Effector memory CD8-positive, alpha-beta T cell (primary cell): ENCODE measurements around the gene PIAS4.

Source experiments
- ATAC-seq: fragments of 150-1000 bp; cut with Tn5 transposase; replicated peaks from 2 replicates; pipeline ENCODE4 v1.10.0; 2021; ENCODE audit warnings: mild to moderate bottlenecking, moderate library complexity
- DNase-seq, 3 experiments: peaks; one replicate each; pipeline ENCODE4 v3.0.0; 2021
- H3K27ac Mint-ChIP-seq, 2 donors: one replicate each; pipeline ENCODE4 v1.8.0; 2022; ENCODE audit warnings: mild to moderate bottlenecking in 2 of 2, mixed read lengths in 2 of 2, moderate library complexity in 2 of 2
- H3K27me3 Mint-ChIP-seq, 2 donors: one replicate each; pipeline ENCODE4 v1.8.0; 2022; ENCODE audit warnings: mixed read lengths in 2 of 2
- H3K36me3 Mint-ChIP-seq: one replicate; pipeline ENCODE4 v1.8.0; 2022; ENCODE audit warnings: mild to moderate bottlenecking, moderate library complexity, mixed read lengths; ENCODE audit not compliant: insufficient read depth
- H3K4me1 Mint-ChIP-seq, 2 donors: one replicate each; pipeline ENCODE4 v1.8.0; 2022; ENCODE audit warnings: low read depth in 2 of 2, mixed read lengths in 2 of 2
- H3K4me3 Mint-ChIP-seq, 2 donors: one replicate each; pipeline ENCODE4 v1.8.0; 2022; ENCODE audit warnings: mild to moderate bottlenecking in 2 of 2, mixed read lengths in 2 of 2, moderate library complexity in 2 of 2
- H3K9me3 Mint-ChIP-seq, 2 donors: one replicate each; pipeline ENCODE4 v1.8.0; 2022; ENCODE audit warnings: mixed read lengths in 2 of 2

The PIAS4 gene

GRCh38 chr19:3981736-3982681, 25.5 kb upstream of the PIAS4 start:
- ATAC-seq, result no peak
- peak overlapping the region in 1 of 2 donors; percentile 94 for H3K4me3 Mint-ChIP-seq
- peak overlapping the region in 1 of 2 donors; percentile 97 for H3K27ac Mint-ChIP-seq
- H3K4me1 Mint-ChIP-seq, result peaks cover 37 to 45% of the 10 kb centered on the region in 2 donors
- H3K36me3 Mint-ChIP-seq, result peaks cover 100% of the 10 kb centered on the region
- no peaks in the 10 kb centered on the region for H3K9me3 Mint-ChIP-seq
- DNase-seq, result no peak
- no peaks in the 10 kb centered on the region for H3K27me3 Mint-ChIP-seq

DNA sequence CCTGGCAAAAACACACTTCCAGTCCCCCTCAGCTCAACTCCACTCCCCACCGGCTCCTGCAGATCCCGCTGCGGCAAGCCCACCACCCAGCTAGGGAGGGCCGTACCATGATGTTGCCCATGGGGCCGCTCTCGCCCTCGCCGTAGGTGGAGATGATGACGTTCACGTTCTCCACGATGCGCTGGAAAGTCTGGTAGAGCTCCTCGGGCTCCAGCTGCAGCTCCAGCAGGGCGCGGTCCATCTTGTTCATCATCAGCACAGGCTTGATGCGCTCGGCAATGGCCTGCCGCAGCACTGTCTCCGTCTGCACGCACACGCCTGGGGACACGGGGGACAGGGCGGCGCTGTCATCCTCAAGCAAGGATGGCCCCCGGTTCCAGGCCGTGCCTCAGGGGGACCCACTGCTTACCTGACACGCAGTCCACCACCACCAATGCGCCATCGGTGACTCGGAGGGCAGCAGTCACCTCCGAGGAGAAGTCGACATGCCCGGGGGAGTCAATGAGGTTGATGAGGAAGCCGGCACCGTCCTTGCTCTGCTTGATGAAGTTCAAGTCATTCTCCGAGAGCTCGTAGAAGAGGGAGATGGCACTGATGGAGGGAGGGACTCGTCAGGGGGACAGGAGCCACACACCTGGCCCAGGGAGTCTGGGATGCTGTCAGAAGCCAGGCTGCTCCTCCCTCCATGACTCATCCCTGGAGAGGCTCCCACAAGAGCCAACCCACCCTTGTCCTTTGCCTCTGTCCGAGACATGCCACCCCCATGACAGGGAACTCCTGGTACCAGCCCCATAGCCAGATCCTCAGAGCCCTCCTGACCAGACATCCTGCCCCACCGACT, 24.6 kb upstream of the PIAS4 start:
- no peak for ATAC-seq
- no peaks in the 10 kb centered on the region for H3K27me3 Mint-ChIP-seq
- H3K4me1 Mint-ChIP-seq, result peaks cover 41 to 45% of the 10 kb centered on the region in 2 donors
- peak overlapping the region; percentile 96 to 97 for H3K27ac Mint-ChIP-seq
- no peaks in the 10 kb centered on the region for H3K9me3 Mint-ChIP-seq
- peaks cover 100% of the 10 kb centered on the region for H3K36me3 Mint-ChIP-seq
- no peak for DNase-seq
- peak overlapping the region; percentile 94 to 96 for H3K4me3 Mint-ChIP-seq

DNA sequence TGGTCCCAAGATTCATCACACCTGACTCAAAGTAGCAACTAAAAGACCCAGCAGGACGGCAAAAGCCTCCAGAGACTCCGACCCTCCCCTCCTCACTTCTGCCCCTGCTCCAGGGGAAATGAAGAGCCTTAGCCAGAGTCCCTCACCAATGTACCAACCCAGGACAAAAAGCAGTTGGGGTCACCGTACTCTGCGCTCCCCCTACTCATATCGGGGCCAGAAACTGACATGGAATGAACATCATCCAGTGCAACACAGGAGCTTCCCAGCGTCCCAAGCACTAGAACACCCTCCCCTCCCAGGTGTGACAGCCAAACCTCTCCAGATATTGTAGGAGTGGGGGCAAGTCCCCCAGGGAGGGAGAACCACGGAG, 24.0 kb upstream of the PIAS4 start:
- no peaks in the 10 kb centered on the region for H3K9me3 Mint-ChIP-seq
- no peaks in the 10 kb centered on the region for H3K27me3 Mint-ChIP-seq

DNA sequence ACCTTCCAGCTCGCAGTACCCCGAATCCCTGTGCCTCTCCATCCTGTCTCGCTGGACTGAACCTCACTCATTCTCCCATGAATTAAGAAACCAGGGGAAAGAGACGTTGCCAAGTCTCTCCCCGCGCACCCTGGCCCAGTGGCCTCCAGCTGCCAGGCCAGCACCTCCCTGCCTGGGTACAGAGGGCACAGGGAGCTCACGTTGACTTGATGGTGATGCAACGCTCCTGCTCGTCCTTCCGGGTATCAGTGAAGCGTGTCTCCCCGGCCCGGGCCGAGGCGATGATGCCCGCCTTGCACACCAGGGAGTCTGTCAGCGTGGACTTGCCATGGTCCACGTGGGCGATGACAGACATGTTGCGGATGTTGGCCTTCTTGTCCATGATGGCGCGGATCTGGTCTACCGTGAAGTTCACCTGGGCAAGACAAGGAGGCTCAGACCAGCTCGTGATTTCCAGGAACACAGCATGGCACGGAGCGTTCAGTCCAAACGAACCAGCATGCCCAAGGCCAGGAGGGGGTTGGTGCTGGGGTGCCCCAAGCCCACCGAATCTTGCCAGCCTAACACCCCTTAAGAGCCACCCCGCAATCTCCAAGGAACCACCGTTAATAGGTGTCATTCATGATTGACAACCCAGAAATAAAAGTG, 23.5 kb upstream of the PIAS4 start:
- H3K27ac Mint-ChIP-seq, result peak overlapping the region; percentile 96 to 97
- peaks cover 37 to 45% of the 10 kb centered on the region in 2 donors for H3K4me1 Mint-ChIP-seq
- no peaks in the 10 kb centered on the region for H3K27me3 Mint-ChIP-seq
- no peak for DNase-seq
- no peak for ATAC-seq
- H3K9me3 Mint-ChIP-seq, result no peaks in the 10 kb centered on the region
- H3K4me3 Mint-ChIP-seq, result peak overlapping the region; percentile 94 to 96
- H3K36me3 Mint-ChIP-seq, result peaks cover 89% of the 10 kb centered on the region

More for the DNA sequence above, 24.0 kb upstream of the PIAS4 start:
- DNase-seq (no peak), ATAC-seq (no peak)
- Mint-ChIP-seq H3K27ac (peak overlapping the region; percentile 96 to 97), H3K36me3 (peaks cover 94% of the 10 kb centered on the region), H3K4me1 (peaks cover 37 to 45% of the 10 kb centered on the region in 2 donors), H3K4me3 (peak overlapping the region; percentile 94 to 96)

DNA sequence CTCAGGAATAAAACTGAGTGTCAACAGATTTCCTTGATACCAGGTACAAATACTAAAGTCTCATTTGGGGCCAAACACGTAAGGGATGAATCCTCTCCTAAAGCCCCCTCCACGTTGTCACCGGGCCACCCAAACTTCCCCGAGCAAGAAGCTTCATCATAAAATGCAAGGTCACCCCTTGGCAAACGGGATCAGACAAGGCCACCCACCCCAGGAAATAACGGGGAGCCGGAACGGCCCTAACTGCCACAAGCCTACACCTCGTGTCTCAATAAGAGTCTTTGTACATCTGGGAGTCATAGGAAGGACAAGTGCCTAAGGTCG, 23.0 kb upstream of the PIAS4 start:
- Mint-ChIP-seq H3K4me1 (peaks cover 34 to 45% of the 10 kb centered on the region in 2 donors), H3K27ac (peak overlapping the region; percentile 96 to 97), H3K36me3 (peaks cover 84% of the 10 kb centered on the region), H3K9me3 (no peaks in the 10 kb centered on the region), H3K4me3 (peak overlapping the region; percentile 94 to 96), H3K27me3 (no peaks in the 10 kb centered on the region)
- DNase-seq (no peak), ATAC-seq (peak; percentile 5)

DNA sequence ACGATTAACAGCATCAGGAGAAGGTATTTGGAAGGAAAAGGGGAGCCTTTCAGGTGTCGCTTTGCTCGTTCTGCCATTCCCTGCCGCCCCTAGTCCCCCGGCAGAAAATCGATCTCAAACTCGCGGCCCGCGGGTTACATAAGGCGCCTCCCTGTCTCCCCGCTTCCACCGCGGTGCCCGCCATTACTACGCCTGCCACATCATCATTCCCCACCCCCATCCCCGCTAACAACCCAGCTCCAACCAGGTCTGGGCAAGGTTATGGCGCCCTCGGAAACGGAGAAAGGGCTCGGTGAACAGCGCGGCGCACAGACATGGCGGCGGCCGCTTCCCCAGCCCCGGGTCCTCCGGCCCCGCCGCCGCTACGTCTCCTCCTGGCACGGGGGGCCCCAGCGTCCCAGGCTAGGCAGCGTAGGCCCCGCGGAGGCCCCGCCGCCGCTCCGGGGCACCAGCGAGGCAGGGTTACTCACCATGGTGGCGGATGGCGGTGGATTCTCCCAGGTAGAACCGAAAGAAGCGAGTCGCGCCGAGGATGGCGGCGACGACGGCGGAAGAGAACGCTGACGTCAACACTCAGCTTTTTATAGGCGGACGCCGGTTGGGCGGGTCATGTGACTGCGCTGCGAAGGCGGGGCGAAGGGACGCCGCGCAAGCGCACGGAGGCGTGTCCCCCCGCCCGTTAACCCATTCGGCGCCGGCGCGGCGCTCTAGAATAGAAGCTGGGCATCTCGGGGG, 22.5 kb upstream of the PIAS4 start, which contains the start of gene EEF2:
Gene EEF2, minus strand, starts transcription at position 556 of the 735 bp plus-strand sequence. Its CDS starts 83 bp downstream, at position 473.
- DNase-seq, result peak; percentile 89 to 91 (median 90)
- Mint-ChIP-seq H3K36me3 (peaks cover 82% of the 10 kb centered on the region), H3K4me1 (peaks cover 34 to 47% of the 10 kb centered on the region in 2 donors), H3K4me3 (peak within 1 kb of the TSS; percentile 94 to 96), H3K27ac (peak within 1 kb of the TSS; percentile 96 to 97), H3K9me3 (no peaks in the 10 kb centered on the region), H3K27me3 (no peaks in the 10 kb centered on the region)
- ATAC-seq, result peak; percentile 61

- no peak for DNase-seq
- no peak for ATAC-seq
- no peaks in the 10 kb centered on the region for H3K9me3 Mint-ChIP-seq
- peak overlapping the region; percentile 94 to 96 for H3K4me3 Mint-ChIP-seq
- peak overlapping the region; percentile 96 to 97 for H3K27ac Mint-ChIP-seq
- H3K27me3 Mint-ChIP-seq, result no peaks in the 10 kb centered on the region
- H3K4me1 Mint-ChIP-seq, result peaks cover 35 to 51% of the 10 kb centered on the region in 2 donors
- peaks cover 78% of the 10 kb centered on the region for H3K36me3 Mint-ChIP-seq
These were observed 21.8 kb upstream of the PIAS4 start for GRCh38 chr19:3985643-3986259.

DNA sequence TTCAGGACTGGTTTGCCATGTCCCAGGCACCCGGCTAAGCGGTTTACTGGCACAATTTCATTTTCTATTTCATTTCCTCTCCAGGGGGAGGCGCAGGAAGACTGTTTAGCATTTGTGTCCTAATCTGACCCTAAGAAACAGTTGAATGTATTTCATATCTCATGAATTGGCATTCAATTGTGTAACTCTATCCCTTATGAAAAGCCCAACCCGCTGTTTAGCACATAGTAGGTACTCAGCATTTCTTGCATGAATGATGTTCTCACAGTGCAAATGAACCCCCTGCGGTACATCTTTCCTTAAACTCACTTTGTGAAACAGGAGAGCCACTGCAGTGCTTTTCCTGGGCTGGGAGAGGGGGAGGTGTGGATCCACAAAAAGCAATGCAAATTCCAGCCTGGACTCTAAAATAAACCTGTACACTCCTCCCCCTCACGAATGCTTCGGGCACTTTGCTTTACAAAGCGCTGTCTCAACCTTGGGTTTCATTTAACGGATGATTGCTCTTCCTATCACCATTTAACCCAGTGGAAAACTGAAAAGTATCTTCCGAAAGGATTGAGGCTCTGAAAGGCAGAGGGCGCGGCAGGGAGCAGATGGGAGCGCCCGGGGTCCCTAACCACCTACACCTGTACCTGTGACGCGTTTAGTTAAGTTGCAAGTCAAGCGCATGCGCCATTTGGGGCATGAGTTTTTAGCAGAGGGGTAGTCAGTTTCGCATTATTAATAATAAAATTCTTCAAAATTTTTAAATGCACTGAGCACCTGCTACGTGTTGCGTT, 21.1 kb upstream of the PIAS4 start:
- ATAC-seq, result peak; percentile 24
- Mint-ChIP-seq H3K9me3 (no peaks in the 10 kb centered on the region), H3K4me1 (peaks cover 37 to 50% of the 10 kb centered on the region in 2 donors), H3K27ac (peak overlapping the region; percentile 59 to 96), H3K27me3 (no peaks in the 10 kb centered on the region), H3K36me3 (peaks cover 71% of the 10 kb centered on the region), H3K4me3 (peak overlapping the region; percentile 94 to 96)
- DNase-seq, result peak; percentile 57 to 64 (median 61)

DNA sequence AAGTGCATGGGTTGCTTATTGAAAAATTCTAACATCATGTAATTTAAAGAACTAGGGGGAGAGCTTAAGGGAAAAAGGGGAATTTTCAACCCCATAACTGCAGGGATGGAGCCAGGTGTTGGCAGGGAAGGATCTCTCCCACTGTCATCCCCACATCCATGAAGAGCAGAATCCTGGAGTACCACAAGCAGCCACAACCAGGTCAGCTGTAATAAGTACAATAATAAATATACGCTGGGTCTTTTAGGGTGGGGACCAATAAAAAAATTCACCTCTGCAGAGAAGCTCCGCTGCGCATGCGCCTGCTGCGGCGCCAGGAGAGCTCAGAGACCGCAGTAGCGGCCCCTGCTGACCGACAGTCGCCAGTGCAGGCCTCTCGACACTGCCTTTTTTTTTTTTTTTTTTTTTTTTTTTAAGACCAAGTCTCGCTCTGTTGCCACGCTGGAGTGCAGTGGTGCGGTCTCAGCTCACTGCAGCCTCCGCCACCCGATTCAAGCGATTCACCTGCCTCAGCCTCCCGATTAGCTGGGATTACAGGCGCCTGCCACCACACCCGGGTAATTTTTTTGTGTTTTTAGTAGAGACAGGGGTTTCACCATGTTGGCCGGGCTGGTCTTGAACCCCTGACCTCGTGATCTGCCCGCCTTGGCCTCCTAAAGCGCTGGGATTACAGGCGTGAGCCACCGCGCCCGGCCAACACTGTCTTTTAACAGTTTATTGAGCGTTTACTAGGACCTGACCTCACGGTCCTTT, 19.7 kb upstream of the PIAS4 start:
- Mint-ChIP-seq H3K27ac (peak overlapping the region; percentile 72 to 79), H3K36me3 (peaks cover 57% of the 10 kb centered on the region), H3K9me3 (no peaks in the 10 kb centered on the region), H3K27me3 (no peaks in the 10 kb centered on the region), H3K4me3 (peak overlapping the region; percentile 94 to 96), H3K4me1 (peaks cover 33 to 46% of the 10 kb centered on the region in 2 donors)
- ATAC-seq (peak; percentile 42), DNase-seq (peak; percentile 85 to 86 (median 86))

GRCh38 chr19:3990815-3991117, 16.8 kb upstream of the PIAS4 start:
- peak overlapping the region in 1 of 2 donors; percentile 71 for H3K27ac Mint-ChIP-seq

DNA sequence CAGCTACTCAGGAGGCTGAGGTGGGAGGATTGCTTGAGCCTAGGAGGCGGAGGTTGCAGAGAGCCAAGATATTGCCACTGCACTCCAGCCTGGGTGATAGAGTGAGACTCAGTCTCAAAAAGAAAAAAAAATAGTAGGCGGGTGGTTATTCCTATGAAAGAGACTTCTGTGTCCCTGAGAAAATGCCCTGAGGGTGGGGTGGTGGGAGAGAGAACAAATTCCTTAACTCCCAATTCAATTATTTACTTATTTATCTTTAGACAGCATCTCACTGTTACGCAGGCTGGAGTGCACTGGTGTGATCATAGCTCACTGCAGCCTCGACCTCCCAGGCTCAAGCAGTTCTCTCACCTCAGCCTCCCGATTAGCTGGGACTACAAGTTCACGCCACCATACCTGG, 11.9 kb upstream of the PIAS4 start:
- ATAC-seq, result no peak
- H3K4me1 Mint-ChIP-seq, result peaks cover 4 to 5% of the 10 kb centered on the region in 2 donors
- H3K9me3 Mint-ChIP-seq, result no peaks in the 10 kb centered on the region
- no peak overlapping the region for H3K27ac Mint-ChIP-seq
- DNase-seq, result no peak
- H3K36me3 Mint-ChIP-seq, result no peaks in the 10 kb centered on the region
- H3K27me3 Mint-ChIP-seq, result no peaks in the 10 kb centered on the region
- no peak overlapping the region for H3K4me3 Mint-ChIP-seq

More at GRCh38 chr19:3990815-3991117, 16.8 kb upstream of the PIAS4 start:
- no peak for ATAC-seq
- H3K36me3 Mint-ChIP-seq, result peaks cover 27% of the 10 kb centered on the region
- H3K4me3 Mint-ChIP-seq, result peak overlapping the region; percentile 37 to 93
- no peaks in the 10 kb centered on the region for H3K27me3 Mint-ChIP-seq
- DNase-seq, result no peak
- peaks cover 13 to 20% of the 10 kb centered on the region in 2 donors for H3K4me1 Mint-ChIP-seq
- H3K9me3 Mint-ChIP-seq, result no peaks in the 10 kb centered on the region
